ENCODE results near the gene SLC25A41.
A peak's percentile ranks its signal among the peaks of the same experiment; 100 is the strongest.

SLC25A41 gene

GRCh38 chr19:6427131-6427530, 6.4 kb downstream of the SLC25A41 start:
- Histone ChIP-seq H3K4me3 (no peak overlapping the region), H3K27me3 (no peaks in the 10 kb centered on the region), H3K4me1 (peaks cover 0 to 23% (median 19%) of the 10 kb centered on the region in 4 donors), H3K36me3 (peaks cover 0 to 2% (median 0%) of the 10 kb centered on the region in 3 donors), H3K27ac (no peak overlapping the region), H3K9me3 (no peaks in the 10 kb centered on the region)
- TF ChIP-seq CTCF (IDR thresholded peaks at IDR 0.05): no peak
- no peak for DNase-seq
- intact Hi-C loops (cut with DNase I; ENCODE audit: low total_unique reads): no loop called here

- H3K27me3 ChIP-seq: no peaks in the 10 kb centered on the region
- intact Hi-C loops (cut with DNase I; ENCODE audit: low total_unique reads): loop anchor here (2.0 kb wide), 1 partner anchor 53 kb away; the partner anchor contains the start of gene ALKBH7
- peak overlapping the region; percentile 38 to 73 for H3K27ac ChIP-seq
- H3K9me3 ChIP-seq: no peaks in the 10 kb centered on the region
- H3K4me3 ChIP-seq: peak overlapping the region; percentile 10
- no peak for TF ChIP-seq CTCF (IDR thresholded peaks at IDR 0.05)
- H3K4me1 ChIP-seq: peaks cover 0 to 34% (median 27%) of the 10 kb centered on the region in 4 donors
- H3K36me3 ChIP-seq: peaks cover 0 to 13% (median 11%) of the 10 kb centered on the region in 3 donors
- no peak for DNase-seq
Measured at GRCh38 chr19:6425732-6426620, 7.6 kb downstream of the SLC25A41 start.

- peak in 1 of 2 experiments; percentile 35 for TF ChIP-seq CTCF (IDR thresholded peaks at IDR 0.05)
- peaks cover 0 to 35% (median 27%) of the 10 kb centered on the region in 4 donors for H3K4me1 ChIP-seq
- H3K4me3 ChIP-seq: peak overlapping the region; percentile 67 to 75
- H3K9me3 ChIP-seq: no peaks in the 10 kb centered on the region
- no peaks in the 10 kb centered on the region for H3K27me3 ChIP-seq
- H3K36me3 ChIP-seq: peaks cover 4 to 20% (median 19%) of the 10 kb centered on the region in 3 donors
- intact Hi-C loops (cut with DNase I; ENCODE audit: low total_unique reads): loop anchor here (2.0 kb wide), 1 partner anchor 52 kb away; the partner anchor contains the start of gene ALKBH7
- peak; percentile 100 for DNase-seq
- peak overlapping the region; percentile 38 to 75 for H3K27ac ChIP-seq
Measured at GRCh38 chr19:6424939-6425731, 8.4 kb downstream of the SLC25A41 start.

- H3K4me1 ChIP-seq: peaks cover 0 to 35% (median 27%) of the 10 kb centered on the region in 4 donors
- H3K9me3 ChIP-seq: no peaks in the 10 kb centered on the region
- H3K4me3 ChIP-seq: peak within 1 kb of the TSS; percentile 67 to 75
- peaks cover 10 to 28% (median 27%) of the 10 kb centered on the region in 3 donors for H3K36me3 ChIP-seq
- peak within 1 kb of the TSS; percentile 45 to 75 for H3K27ac ChIP-seq
- intact Hi-C loops (cut with DNase I; ENCODE audit: low total_unique reads): loop anchor here (2.0 kb wide), 1 partner anchor 52 kb away; the partner anchor contains the start of gene ALKBH7
- no peak for DNase-seq
- no peak for TF ChIP-seq CTCF (IDR thresholded peaks at IDR 0.05)
- H3K27me3 ChIP-seq: no peaks in the 10 kb centered on the region
Measured at GRCh38 chr19:6424195-6424938, 9.2 kb downstream of the SLC25A41 start, which contains the start of gene KHSRP. TSS of gene KHSRP (minus strand) at chr19:6424811. CDS start at chr19:6424701, 110 bp downstream.

All from tibial artery (tissue), 4 donors.